ENCODE results near the gene MYH15. TPM values are rescaled to one million over a fixed set of nuclear protein-coding genes. Genes with fewer than 3 reads are reported as not detected.

Gene MYH15
- total RNA-seq, 1 donor from 2014 or later: 0.05 TPM

DNA sequence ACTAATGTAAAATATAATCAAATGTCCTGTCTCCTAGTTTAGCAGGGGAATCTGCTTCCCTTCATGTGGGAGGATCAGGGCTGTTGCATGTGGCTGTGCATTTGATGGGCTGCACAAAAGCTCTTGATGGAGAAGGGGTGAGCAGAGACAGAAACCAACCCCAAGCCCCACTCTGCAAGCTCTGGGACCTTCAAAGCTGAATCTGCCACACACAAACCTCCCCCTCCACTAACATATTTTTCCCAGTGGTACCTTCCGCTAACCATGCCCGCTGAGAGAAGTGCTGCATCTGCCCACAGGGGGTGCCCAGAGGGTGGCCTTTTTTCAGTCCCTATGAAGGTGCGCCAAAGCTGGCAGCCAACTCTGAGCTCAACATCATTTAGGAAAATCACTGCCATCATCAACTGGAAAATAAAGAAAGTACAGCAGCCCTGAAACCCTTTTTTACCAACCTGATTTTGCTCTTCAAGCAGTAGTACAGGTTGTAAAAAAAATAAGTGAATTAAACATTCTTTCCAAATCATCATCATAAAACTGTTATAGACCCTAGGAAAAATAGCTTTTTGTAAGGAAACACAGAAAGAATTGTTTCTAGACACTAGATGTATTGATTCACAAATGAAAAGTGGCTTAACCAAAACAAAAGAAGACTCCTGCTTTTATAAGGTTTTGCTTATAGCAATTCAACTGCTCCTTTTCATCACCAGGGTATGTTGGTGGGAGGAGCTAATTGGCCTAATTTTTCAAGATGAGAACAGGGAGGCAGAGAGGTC lies 117.1 kb downstream of the MYH15 start:
- DNase-seq (ENCODE audit: low spot score): no peak
- TF ChIP-seq, protein P1, sequence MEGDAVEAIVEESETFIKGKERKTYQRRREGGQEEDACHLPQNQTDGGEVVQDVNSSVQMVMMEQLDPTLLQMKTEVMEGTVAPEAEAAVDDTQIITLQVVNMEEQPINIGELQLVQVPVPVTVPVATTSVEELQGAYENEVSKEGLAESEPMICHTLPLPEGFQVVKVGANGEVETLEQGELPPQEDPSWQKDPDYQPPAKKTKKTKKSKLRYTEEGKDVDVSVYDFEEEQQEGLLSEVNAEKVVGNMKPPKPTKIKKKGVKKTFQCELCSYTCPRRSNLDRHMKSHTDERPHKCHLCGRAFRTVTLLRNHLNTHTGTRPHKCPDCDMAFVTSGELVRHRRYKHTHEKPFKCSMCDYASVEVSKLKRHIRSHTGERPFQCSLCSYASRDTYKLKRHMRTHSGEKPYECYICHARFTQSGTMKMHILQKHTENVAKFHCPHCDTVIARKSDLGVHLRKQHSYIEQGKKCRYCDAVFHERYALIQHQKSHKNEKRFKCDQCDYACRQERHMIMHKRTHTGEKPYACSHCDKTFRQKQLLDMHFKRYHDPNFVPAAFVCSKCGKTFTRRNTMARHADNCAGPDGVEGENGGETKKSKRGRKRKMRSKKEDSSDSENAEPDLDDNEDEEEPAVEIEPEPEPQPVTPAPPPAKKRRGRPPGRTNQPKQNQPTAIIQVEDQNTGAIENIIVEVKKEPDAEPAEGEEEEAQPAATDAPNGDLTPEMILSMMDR (IDR thresholded peaks at IDR 0.05): no peak
- H3K27me3 Mint-ChIP-seq (ENCODE audit: low read depth): no peaks in the 10 kb centered on the region
- peaks cover 20% of the 10 kb centered on the region for H3K4me1 Mint-ChIP-seq (ENCODE audit: low read depth)
- no peaks in the 10 kb centered on the region for H3K36me3 Mint-ChIP-seq (ENCODE audit: low read depth)
- H3K4me3 Mint-ChIP-seq (ENCODE audit: unreplicated experiment): no peak overlapping the region
- H3K9me3 Mint-ChIP-seq (ENCODE audit: low read depth): no peaks in the 10 kb centered on the region
- no peak overlapping the region for H3K27ac Mint-ChIP-seq (ENCODE audit: unreplicated experiment)

DNA sequence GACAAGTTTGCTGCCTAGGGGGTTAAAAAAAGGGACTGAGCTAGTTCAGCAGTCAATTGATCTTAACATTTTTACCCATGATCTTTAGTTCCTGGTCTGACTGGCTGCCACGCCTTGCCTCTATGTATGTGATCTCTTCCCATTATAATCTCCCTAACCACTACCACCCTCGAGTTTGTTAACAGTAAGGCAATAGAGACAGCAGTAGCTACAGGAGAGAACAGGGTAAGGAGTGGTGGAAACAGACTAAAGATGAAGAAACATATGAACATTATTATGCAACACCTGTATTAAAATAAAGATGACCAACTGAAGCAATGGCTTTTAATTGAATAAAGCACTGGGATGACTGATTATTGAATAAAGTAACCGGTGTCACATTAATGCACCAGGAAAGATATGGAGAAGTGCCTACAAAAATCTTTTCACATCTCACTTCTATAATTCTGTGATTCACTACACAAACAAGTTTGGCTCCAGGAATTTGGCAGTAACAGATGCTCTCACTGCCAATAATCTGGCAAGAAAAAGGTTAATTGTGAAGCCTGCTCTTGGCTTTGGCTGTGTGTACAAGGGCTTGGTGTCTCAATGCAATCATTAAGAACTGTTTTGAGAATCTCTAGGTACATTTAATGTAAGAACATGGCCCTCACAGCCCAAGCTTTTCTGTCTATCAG lies 118.3 kb downstream of the MYH15 start:
- no peak overlapping the region for H3K27ac Mint-ChIP-seq (ENCODE audit: unreplicated experiment)
- H3K9me3 Mint-ChIP-seq (ENCODE audit: low read depth): no peaks in the 10 kb centered on the region
- no peaks in the 10 kb centered on the region for H3K36me3 Mint-ChIP-seq (ENCODE audit: low read depth)
- DNase-seq (ENCODE audit: low spot score): no peak
- TF ChIP-seq, protein P1 (IDR thresholded peaks at IDR 0.05): no peak
- H3K4me3 Mint-ChIP-seq (ENCODE audit: unreplicated experiment): no peak overlapping the region
- H3K27me3 Mint-ChIP-seq (ENCODE audit: low read depth): no peaks in the 10 kb centered on the region
- H3K4me1 Mint-ChIP-seq (ENCODE audit: low read depth): peaks cover 20% of the 10 kb centered on the region

DNA sequence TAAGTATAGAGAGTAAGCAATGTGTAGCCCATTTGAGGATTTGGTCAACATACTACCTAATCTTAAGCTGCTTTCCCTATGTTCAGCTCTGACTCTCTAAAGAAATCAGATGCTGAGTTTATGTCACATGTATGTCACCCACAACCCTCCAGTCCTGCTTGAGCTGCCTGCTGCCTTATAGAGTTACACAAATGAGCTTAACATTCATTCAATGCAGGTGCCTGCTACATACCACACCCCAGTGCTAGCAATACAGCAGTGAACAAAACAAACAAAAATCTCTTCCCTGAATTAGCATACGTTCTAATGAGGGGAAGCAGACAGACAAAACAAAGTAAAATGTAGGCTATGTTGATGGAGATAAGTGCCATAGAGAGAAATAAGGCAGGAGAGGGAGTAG lies 121.0 kb downstream of the MYH15 start:
- Mint-ChIP-seq H3K9me3 (ENCODE audit: low read depth) (no peaks in the 10 kb centered on the region), H3K27ac (ENCODE audit: unreplicated experiment) (no peak overlapping the region), H3K27me3 (ENCODE audit: low read depth) (no peaks in the 10 kb centered on the region), H3K4me1 (ENCODE audit: low read depth) (peaks cover 20% of the 10 kb centered on the region), H3K4me3 (ENCODE audit: unreplicated experiment) (no peak overlapping the region), H3K36me3 (ENCODE audit: low read depth) (no peaks in the 10 kb centered on the region)
- TF ChIP-seq, protein P1 (IDR thresholded peaks at IDR 0.05): no peak
- no peak for DNase-seq (ENCODE audit: low spot score)

DNA sequence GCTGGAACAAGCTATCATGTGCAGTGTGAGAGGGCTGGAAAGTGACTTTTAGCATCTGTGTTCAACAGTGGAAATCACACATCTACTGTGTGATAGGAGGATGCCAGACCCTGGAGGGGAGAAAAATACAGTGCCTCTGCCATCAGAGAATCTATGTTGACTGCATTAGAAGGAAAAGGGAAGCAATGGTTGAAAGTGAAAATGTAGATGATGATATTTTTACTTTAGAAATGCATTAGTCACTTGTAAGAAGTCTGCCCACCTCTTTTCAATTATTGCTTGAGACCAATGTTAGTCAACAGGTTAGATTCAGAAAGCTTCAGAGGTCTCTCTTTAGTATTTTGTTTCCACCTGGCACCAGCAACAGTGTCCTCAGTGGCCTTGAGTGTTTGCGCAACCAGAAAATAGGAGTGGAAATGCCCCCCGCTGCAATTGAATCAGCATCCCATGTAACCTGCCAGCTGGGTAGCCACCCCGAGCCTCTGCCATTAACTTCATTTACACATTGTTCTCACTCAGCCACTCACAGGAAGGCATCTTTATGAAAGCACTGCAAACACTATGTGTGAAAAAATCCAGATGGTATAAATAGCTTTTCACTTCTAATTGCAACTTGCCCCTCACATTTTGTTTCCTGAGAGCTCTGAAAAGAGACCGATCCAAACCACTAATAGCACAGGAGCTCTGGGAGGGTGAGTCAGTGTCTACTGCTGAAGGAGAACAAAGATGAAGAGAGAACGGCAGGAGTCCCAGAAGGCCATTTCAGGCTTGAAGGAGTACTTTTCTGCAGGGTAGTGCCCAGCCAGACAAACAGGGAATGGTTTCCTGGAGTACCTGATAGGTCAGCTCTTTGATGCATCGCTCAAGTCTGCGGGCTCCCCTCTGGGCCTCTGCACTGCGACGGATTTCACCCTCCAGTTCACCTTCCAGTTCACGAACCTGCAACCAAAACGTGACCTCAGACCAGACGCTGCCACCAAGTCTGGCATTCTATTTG lies 122.0 kb downstream of the MYH15 start:
- TF ChIP-seq, protein P1 (IDR thresholded peaks at IDR 0.05): no peak
- Mint-ChIP-seq H3K27me3 (ENCODE audit: low read depth) (no peaks in the 10 kb centered on the region), H3K36me3 (ENCODE audit: low read depth) (no peaks in the 10 kb centered on the region), H3K4me3 (ENCODE audit: unreplicated experiment) (no peak overlapping the region), H3K9me3 (ENCODE audit: low read depth) (no peaks in the 10 kb centered on the region), H3K27ac (ENCODE audit: unreplicated experiment) (no peak overlapping the region), H3K4me1 (ENCODE audit: low read depth) (peaks cover 20% of the 10 kb centered on the region)
- DNase-seq (ENCODE audit: low spot score): no peak

DNA sequence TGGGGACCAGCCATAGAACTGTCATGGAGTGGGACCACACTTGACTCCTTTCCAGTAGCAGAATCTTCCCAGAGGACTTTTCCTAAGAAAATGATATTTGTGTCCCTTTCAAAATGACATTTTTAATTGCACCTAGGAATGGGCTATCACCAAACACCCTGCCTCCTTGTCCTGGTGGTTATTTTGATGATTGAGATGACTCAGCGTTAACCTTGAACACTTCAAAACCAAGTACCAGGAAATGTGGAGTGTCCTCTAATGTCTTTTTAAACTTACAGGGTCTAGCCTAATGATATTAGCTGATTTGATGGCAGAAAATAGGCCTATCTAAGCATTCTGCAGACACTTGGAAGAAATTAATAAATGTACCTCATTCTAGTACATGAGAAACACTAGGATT lies 123.3 kb downstream of the MYH15 start:
- Mint-ChIP-seq H3K4me3 (ENCODE audit: unreplicated experiment) (no peak overlapping the region), H3K4me1 (ENCODE audit: low read depth) (peaks cover 13% of the 10 kb centered on the region), H3K9me3 (ENCODE audit: low read depth) (no peaks in the 10 kb centered on the region), H3K27ac (ENCODE audit: unreplicated experiment) (no peak overlapping the region), H3K36me3 (ENCODE audit: low read depth) (no peaks in the 10 kb centered on the region), H3K27me3 (ENCODE audit: low read depth) (no peaks in the 10 kb centered on the region)
- no peak for DNase-seq (ENCODE audit: low spot score)
- TF ChIP-seq, protein P1 (IDR thresholded peaks at IDR 0.05): no peak
